LNCaP clone FGC (cell line): ENCODE results near the gene TM4SF4.

Source experiments
- DNase-seq: peaks from one replicate; pipeline ENCODE4 v3.0.0-alpha.2; 2011; ENCODE audit warnings: low read depth
- H3K4me3 ChIP-seq: 2 replicates; pipeline ENCODE4 v1.5.1; 2011; ENCODE audit warnings: mild to moderate bottlenecking, low read depth, low read length, control low read depth
- TF ChIP-seq, protein P1 (sequence below): IDR thresholded peaks from 2 replicates; pipeline ENCODE4 v1.5.1; 2012; ENCODE audit warnings: mild to moderate bottlenecking; ENCODE audit not compliant: control insufficient read depth, insufficient read depth; ENCODE audit errors: extremely low read depth

The TM4SF4 gene

DNA sequence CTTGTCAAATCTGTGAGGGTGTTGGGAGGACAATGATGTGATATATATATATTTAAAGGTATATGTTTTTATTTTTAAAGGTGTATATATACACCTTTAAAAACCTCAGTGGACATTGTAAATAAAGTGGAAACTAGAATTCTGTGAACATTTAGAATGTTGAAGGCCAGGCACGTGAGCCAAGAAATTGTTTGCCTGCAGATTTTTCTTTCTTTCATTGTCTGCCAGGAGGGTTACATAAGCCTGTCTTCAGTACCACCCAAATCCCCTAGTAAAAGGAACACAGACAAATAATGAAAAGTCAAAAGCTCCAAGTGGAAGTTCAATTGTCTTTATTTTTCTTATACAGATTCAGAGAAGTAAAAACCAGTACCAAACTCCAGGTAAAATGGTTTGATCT lies 42.4 kb downstream of the TM4SF4 start:
- no peak for DNase-seq
- TF ChIP-seq, protein P1, sequence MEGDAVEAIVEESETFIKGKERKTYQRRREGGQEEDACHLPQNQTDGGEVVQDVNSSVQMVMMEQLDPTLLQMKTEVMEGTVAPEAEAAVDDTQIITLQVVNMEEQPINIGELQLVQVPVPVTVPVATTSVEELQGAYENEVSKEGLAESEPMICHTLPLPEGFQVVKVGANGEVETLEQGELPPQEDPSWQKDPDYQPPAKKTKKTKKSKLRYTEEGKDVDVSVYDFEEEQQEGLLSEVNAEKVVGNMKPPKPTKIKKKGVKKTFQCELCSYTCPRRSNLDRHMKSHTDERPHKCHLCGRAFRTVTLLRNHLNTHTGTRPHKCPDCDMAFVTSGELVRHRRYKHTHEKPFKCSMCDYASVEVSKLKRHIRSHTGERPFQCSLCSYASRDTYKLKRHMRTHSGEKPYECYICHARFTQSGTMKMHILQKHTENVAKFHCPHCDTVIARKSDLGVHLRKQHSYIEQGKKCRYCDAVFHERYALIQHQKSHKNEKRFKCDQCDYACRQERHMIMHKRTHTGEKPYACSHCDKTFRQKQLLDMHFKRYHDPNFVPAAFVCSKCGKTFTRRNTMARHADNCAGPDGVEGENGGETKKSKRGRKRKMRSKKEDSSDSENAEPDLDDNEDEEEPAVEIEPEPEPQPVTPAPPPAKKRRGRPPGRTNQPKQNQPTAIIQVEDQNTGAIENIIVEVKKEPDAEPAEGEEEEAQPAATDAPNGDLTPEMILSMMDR: no peak
- no peak overlapping the region for H3K4me3 ChIP-seq

DNA sequence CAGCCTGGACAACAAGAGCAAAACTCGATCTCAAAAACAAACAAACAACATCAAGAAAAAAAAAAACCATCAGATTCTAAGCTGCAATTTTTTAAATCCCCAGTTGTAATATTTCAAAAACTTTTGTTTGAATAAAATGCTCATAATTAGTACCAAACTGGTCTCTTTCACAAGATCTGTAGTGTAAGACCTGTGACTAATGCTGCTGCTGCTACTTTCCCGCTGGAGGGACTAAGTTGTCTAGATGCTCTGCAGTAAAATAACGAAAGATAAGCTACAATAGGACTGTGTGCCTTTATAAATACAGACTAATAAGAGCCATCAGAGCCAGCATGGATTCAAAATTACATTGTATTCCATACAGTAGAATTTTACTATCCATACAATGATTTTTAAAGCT lies 45.4 kb downstream of the TM4SF4 start:
- DNase-seq: no peak
- TF ChIP-seq, protein P1: no peak
- no peak overlapping the region for H3K4me3 ChIP-seq

DNA sequence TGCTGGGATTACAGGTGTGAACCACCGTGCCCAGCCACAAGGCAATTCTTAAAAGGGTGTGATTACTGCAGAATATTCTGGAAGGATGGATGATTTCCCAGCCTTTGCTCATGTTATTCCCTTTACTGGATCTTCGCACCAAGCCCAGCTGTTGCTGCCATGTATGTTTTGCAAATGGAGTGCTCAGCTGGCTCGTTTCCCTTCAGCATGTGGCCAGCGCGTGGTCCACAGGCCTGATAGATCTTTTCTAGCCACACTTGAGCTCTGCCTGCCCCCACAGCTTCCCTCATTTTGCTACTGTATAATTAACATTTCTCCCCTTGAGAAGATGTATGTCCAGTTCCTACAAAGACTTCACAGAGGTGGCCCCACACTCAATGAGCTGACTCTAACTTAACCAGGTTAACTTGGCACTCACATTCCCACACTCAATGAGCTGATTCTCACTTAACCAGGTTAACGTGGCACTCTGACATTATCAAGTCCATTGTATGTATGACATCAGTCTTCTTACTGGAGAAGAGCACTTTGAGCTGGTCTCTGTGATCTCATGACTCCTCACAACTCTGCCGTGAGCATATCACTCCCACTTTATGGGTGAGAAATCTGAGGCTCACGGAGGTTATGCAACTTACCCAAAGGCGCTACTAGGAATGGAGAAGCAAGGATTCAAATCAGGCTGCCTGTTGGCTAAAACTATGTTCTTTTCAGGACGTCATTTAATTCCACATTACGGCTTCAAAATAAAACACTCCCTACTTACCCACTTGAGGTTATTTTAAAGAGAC lies 49.2 kb downstream of the TM4SF4 start:
- no peak for DNase-seq
- no peak overlapping the region for H3K4me3 ChIP-seq
- TF ChIP-seq, protein P1: no peak

DNA sequence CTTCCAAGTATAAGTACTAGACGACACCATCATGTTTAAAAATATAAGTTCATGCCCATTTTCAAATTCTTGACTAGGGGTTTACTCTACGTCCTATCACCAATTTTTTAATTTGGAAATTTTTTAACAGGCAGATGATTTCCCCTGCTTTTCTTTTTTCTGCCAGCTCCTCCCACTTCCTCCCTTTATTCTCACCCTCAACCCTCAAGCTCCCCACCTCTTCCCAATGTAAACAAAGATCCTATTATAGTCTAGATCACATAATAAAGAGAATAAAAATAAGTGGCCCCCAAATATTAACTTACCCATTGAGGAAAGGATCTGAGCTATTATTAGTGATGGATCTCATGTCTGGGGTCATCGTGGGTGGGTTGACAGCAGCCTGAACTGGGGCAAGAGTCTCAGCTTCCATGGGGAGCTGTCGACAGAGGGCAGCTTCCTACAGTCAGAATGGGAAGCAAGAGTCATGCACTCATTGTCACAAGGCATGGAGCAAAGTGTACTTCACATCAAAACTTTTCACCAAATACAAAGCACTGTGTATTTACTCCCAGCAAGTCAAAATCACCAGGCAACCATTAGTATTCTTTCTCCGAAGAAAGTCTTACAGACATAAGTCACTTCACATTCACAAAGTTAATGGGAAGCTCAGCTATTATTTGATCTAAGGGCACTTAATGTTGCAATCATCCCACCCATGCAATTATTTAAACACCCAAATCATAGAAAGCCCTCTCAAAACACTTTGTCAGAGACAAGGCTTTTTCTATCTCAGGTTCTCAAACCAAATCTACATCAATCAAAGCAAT lies 53.2 kb downstream of the TM4SF4 start:
- no peak for DNase-seq
- TF ChIP-seq, protein P1: no peak
- H3K4me3 ChIP-seq: no peak overlapping the region

DNA sequence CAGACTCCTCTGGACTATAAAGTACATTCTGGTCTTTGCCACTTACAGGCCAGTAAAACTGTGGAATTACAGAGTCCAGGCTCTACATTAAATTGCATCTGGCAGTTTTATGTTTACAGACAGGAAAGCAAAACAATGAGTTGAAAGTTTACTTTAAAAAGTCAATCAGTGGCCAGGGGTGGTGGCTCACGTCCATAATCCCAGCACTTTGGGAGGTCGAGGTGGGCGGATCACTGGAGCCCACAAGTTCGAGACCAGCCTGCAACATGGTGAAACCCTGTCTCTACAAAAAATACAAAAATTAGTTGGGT lies 53.8 kb downstream of the TM4SF4 start:
- TF ChIP-seq, protein P1: no peak
- no peak overlapping the region for H3K4me3 ChIP-seq
- DNase-seq: no peak

DNA sequence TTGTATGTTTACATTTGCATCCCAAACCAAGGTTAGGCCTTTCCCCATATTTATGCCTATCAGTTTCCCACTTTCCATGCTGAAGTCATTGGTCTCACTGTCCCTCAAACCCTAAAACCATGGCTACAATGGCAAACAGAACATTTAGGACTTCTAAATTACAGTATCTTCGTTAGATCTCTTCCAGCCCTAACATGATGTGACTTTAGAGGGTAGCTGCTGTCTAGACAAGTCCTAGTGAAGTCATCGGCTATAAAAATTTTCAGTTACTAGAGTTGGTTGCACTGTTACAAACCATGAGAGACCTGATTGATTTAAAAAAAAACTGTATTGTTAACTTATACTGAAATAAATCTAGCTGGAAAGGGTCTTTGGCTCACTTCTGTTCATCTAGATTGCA lies 54.6 kb downstream of the TM4SF4 start:
- no peak overlapping the region for H3K4me3 ChIP-seq
- no peak for DNase-seq
- TF ChIP-seq, protein P1: no peak
